Right ventricle myocardium superior (tissue), 1 donor: Measurements from ENCODE around the gene SIMC1. TPM values are rescaled to one million over a fixed set of nuclear protein-coding genes. Genes with fewer than 3 reads are reported as not detected.
"Not testable (repeated sequence)": the region's sequence is repeated elsewhere in the genome, so short reads cannot be mapped to it uniquely, and the experiment has no call there.

ENCODE experiments used
- ATAC-seq: fragments of 200-7000 bp; cut with Tn5 transposase; one replicate; pipeline ENCODE4 v1.9.1; 2020; ENCODE audit warnings: mild to moderate bottlenecking; ENCODE audit not compliant: poor library complexity
- DNase-seq: peaks from one replicate; pipeline ENCODE4 v3.0.0-alpha.2; 2020
- intact Hi-C: fragments of 100-400 bp; cut with DNase I; formaldehyde crosslinking; loops from one replicate; pipeline ENCODE4 v1.11.2; 2022
- total RNA-seq: library from RNA; stranded (reverse); fragmentation: NEBNext Ultra II Directional; extraction: Animal tissue kit (Norgen Biotek cat#: 25700); gene quantifications from one replicate; pipeline ENCODE4 v1.2.1, GENCODE V29; 2021
- donor health status: DM: no; HTN: yes; CAD: no; lungs with severe emphysema.

SIMC1 gene
- total RNA-seq, 1 donor from 2014 or later, result 3.6 TPM

GRCh38 chr5:176257871-176258505 lies 19.8 kb downstream of the SIMC1 start:
- intact Hi-C loops, DNase-seq, ATAC-seq: not testable (repeated sequence)

GRCh38 chr5:176260682-176261081 lies 22.5 kb downstream of the SIMC1 start:
- ATAC-seq, DNase-seq, intact Hi-C loops: not testable (repeated sequence)

- ATAC-seq, DNase-seq, intact Hi-C loops: not testable (repeated sequence)
Observed at GRCh38 chr5:176266448-176266847, 28.2 kb downstream of the SIMC1 start.

GRCh38 chr5:176289018-176289417 lies 50.8 kb downstream of the SIMC1 start:
- intact Hi-C loops, DNase-seq, ATAC-seq: not testable (repeated sequence)

- ATAC-seq, DNase-seq, intact Hi-C loops: not testable (repeated sequence)
Observed at GRCh38 chr5:176290057-176290840, 52.0 kb downstream of the SIMC1 start.

- ATAC-seq, DNase-seq, intact Hi-C loops: not testable (repeated sequence)
Observed at GRCh38 chr5:176305356-176305755, 67.1 kb downstream of the SIMC1 start.

- intact Hi-C loops, result no loop called here
- DNase-seq, result no peak
- no peak for ATAC-seq
Observed at GRCh38 chr5:176317534-176318374, 79.5 kb downstream of the SIMC1 start.

- no peak for ATAC-seq
- intact Hi-C loops, result no loop called here
- no peak for DNase-seq
Observed at GRCh38 chr5:176319827-176320554, 81.8 kb downstream of the SIMC1 start.

GRCh38 chr5:176320577-176320976 lies 82.4 kb downstream of the SIMC1 start:
- intact Hi-C loops, result no loop called here
- DNase-seq, result no peak
- no peak for ATAC-seq

- ATAC-seq, result no peak
- no peak for DNase-seq
- intact Hi-C loops, result no loop called here
Observed at GRCh38 chr5:176334031-176334770, 96.0 kb downstream of the SIMC1 start.

GRCh38 chr5:176337913-176338312 lies 99.7 kb downstream of the SIMC1 start:
- ATAC-seq (no peak), DNase-seq (no peak)
- intact Hi-C loops, result no loop called here

- ATAC-seq, result no peak
Observed at GRCh38 chr5:176339304-176339703, 101.1 kb downstream of the SIMC1 start.

GRCh38 chr5:176341325-176342157 lies 103.3 kb downstream of the SIMC1 start:
- no peak for ATAC-seq
- no peak for DNase-seq
- intact Hi-C loops, result no loop called here

More at GRCh38 chr5:176339304-176339703, 101.1 kb downstream of the SIMC1 start:
- no peak for DNase-seq
- intact Hi-C loops, result no loop called here

- intact Hi-C loops, result no loop called here
- DNase-seq, result no peak
- ATAC-seq, result no peak
Observed at GRCh38 chr5:176342158-176342483, 103.9 kb downstream of the SIMC1 start.

GRCh38 chr5:176342766-176343458 lies 104.7 kb downstream of the SIMC1 start:
- intact Hi-C loops, result no loop called here
- DNase-seq, result no peak
- ATAC-seq, result no peak

- DNase-seq, result no peak
- ATAC-seq, result no peak
- intact Hi-C loops, result no loop called here
Observed at GRCh38 chr5:176350416-176350815, 112.2 kb downstream of the SIMC1 start.
